ENCODE data around the gene SALL4. TPM values are rescaled to one million over a fixed set of nuclear protein-coding genes. Genes with fewer than 3 reads are reported as not detected.
"Not testable (repeated sequence)": the region's sequence is repeated elsewhere in the genome, so short reads cannot be mapped to it uniquely, and the experiment has no call there.

The SALL4 gene
- total RNA-seq, 1 experiment from 2014 or later = 0.49 TPM

DNA sequence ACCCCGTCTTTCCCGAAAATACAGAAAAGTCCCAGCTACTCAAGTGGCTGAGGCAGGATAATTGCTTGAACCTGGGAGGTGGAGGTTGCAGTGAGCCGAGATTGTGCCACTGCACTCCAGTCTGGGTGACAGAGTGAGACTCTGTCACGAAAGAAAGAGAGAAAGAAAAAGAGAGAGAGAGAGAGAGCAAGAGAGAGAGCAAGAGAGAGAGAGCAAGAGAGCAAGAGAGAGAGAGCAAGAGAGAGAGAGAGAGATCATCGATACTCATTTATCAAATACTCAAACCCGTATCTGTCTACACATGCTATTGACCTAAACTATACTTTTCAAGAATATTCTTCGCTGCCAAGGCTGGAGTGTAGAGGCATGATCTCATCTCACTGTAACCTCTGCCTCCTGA lies 28.2 kb upstream of the SALL4 start:
- ChIA-PET CTCF (interaction anchor here (0.7 to 1.4 kb wide), 2 partner anchors 20 to 31 kb away, joined by 3 to 7 read pairs; no protein-coding TSS in a partner anchor), POLR2A (no interaction called here)
- intact Hi-C loops (cut with micrococcal nuclease) = no loop called here
- DNase-seq (ENCODE audit: unreplicated experiment) = no peak
- Mint-ChIP-seq H3K9me3 (ENCODE audit: unreplicated experiment) (no peaks in the 10 kb centered on the region), H3K4me3 (ENCODE audit: unreplicated experiment) (no peak overlapping the region), H3K27me3 (ENCODE audit: insufficient read depth, unreplicated experiment) (no peaks in the 10 kb centered on the region), H3K4me1 (ENCODE audit: insufficient read depth, unreplicated experiment) (no peaks in the 10 kb centered on the region), H3K27ac (ENCODE audit: low read depth, unreplicated experiment) (no peak overlapping the region), H3K36me3 (ENCODE audit: insufficient read depth, unreplicated experiment) (no peaks in the 10 kb centered on the region)
- TF ChIP-seq, protein P1, sequence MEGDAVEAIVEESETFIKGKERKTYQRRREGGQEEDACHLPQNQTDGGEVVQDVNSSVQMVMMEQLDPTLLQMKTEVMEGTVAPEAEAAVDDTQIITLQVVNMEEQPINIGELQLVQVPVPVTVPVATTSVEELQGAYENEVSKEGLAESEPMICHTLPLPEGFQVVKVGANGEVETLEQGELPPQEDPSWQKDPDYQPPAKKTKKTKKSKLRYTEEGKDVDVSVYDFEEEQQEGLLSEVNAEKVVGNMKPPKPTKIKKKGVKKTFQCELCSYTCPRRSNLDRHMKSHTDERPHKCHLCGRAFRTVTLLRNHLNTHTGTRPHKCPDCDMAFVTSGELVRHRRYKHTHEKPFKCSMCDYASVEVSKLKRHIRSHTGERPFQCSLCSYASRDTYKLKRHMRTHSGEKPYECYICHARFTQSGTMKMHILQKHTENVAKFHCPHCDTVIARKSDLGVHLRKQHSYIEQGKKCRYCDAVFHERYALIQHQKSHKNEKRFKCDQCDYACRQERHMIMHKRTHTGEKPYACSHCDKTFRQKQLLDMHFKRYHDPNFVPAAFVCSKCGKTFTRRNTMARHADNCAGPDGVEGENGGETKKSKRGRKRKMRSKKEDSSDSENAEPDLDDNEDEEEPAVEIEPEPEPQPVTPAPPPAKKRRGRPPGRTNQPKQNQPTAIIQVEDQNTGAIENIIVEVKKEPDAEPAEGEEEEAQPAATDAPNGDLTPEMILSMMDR (IDR thresholded peaks at IDR 0.05; ENCODE audit: unreplicated experiment) = no peak
- BruUV-seq (replicated peaks) = no TSS peak

DNA sequence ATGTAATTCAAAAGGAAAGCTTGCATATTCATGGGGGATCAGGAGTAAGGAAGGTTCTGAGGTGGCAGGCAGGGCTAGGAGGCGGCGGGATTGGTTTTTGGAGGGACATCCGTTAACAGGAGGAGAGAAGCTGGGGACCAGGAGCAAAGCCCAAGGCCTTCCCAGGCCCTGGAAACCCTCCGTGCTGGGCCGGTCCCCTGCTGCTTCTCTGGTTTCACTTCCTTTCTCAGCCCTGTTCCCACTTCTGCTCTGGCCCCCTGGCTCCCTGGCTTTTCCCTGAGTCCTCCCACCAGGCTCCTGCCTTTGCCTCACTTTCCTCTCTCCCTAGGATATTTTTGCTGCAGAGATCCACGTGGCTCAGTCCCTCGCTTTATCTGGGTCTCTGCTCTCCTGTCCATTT lies 26.4 kb upstream of the SALL4 start:
- H3K9me3 Mint-ChIP-seq (ENCODE audit: unreplicated experiment) = no peaks in the 10 kb centered on the region
- CTCF ChIA-PET = no interaction called here
- no peaks in the 10 kb centered on the region for H3K4me1 Mint-ChIP-seq (ENCODE audit: insufficient read depth, unreplicated experiment)
- no peak for DNase-seq (ENCODE audit: unreplicated experiment)
- H3K27me3 Mint-ChIP-seq (ENCODE audit: insufficient read depth, unreplicated experiment) = no peaks in the 10 kb centered on the region
- H3K27ac Mint-ChIP-seq (ENCODE audit: low read depth, unreplicated experiment) = no peak overlapping the region
- H3K4me3 Mint-ChIP-seq (ENCODE audit: unreplicated experiment) = no peak overlapping the region
- POLR2A ChIA-PET = interaction anchor here (0.7 kb wide), 1 partner anchor 20 kb away, joined by 3 read pairs; no protein-coding TSS in a partner anchor
- H3K36me3 Mint-ChIP-seq (ENCODE audit: insufficient read depth, unreplicated experiment) = no peaks in the 10 kb centered on the region
- TF ChIP-seq, protein P1 (IDR thresholded peaks at IDR 0.05; ENCODE audit: unreplicated experiment) = no peak
- intact Hi-C loops (cut with micrococcal nuclease) = no loop called here
- no TSS peak for BruUV-seq (replicated peaks)

DNA sequence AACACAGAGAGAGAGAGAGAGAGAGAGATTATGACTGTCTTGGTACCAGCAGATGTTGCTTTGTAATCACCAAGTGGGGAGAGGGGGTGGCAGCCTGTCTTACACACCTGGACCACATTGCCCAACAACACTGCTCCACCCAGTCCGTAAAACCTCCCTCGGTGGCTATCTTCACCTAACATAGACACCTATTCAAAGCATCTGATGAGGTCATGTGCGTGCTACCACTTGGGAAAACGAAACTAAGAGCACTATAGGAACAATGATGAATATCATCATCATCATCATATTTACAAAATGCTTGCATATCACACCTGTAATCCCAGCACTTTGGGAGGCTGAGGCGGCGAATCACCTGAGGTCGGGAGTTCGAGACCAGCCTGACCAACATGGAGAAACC lies 24.1 kb upstream of the SALL4 start:
- H3K27me3 Mint-ChIP-seq (ENCODE audit: insufficient read depth, unreplicated experiment) = no peaks in the 10 kb centered on the region
- no TSS peak for BruUV-seq (replicated peaks)
- H3K4me1 Mint-ChIP-seq (ENCODE audit: insufficient read depth, unreplicated experiment) = no peaks in the 10 kb centered on the region
- H3K9me3 Mint-ChIP-seq (ENCODE audit: unreplicated experiment) = no peaks in the 10 kb centered on the region
- intact Hi-C loops (cut with micrococcal nuclease) = no loop called here
- TF ChIP-seq, protein P1 (IDR thresholded peaks at IDR 0.05; ENCODE audit: unreplicated experiment) = no peak
- CTCF ChIA-PET = no interaction called here
- DNase-seq (ENCODE audit: unreplicated experiment) = no peak
- POLR2A ChIA-PET = no interaction called here
- no peak overlapping the region for H3K4me3 Mint-ChIP-seq (ENCODE audit: unreplicated experiment)
- H3K36me3 Mint-ChIP-seq (ENCODE audit: insufficient read depth, unreplicated experiment) = no peaks in the 10 kb centered on the region
- H3K27ac Mint-ChIP-seq (ENCODE audit: low read depth, unreplicated experiment) = no peak overlapping the region

DNA sequence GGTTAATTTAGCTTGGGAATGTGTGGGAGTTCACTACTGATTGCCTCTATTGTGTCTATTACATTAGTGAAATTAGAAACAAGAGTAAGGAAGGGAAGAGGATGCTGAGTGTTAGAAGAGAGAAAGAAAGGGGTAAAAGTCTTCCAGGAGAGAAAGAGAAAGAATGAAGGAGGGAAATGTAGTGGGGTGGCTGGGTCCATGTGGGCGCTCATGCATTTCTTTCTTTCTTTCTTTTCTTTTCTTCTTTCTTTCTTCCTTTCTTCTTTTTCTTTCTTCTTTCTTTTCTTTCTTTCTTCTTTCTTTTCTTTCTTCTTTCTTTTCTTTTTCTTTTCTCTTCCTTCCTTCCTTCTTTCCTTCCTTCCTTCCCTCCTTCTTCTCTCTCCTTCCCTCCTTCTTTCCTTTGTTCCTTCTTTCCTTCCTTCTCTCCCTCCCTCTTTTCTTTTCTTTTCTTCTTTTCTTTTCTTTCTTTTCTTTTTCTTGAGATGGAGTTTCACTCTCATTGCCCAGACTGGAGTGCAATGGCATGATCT lies 16.2 kb upstream of the SALL4 start:
- no peak overlapping the region for H3K4me3 Mint-ChIP-seq (ENCODE audit: unreplicated experiment)
- BruUV-seq (replicated peaks) = no TSS peak
- CTCF ChIA-PET = interaction anchor here (0.5 to 2.0 kb wide), 3 partner anchors 19 to 969 kb away, joined by 3 to 6 read pairs (median 3); no protein-coding TSS in a partner anchor
- H3K9me3 Mint-ChIP-seq (ENCODE audit: unreplicated experiment) = no peaks in the 10 kb centered on the region
- intact Hi-C loops (cut with micrococcal nuclease) = no loop called here
- POLR2A ChIA-PET = interaction anchor here (0.6 kb wide), 1 partner anchor 21 kb away, joined by 3 read pairs; no protein-coding TSS in a partner anchor
- no peak overlapping the region for H3K27ac Mint-ChIP-seq (ENCODE audit: low read depth, unreplicated experiment)
- H3K4me1 Mint-ChIP-seq (ENCODE audit: insufficient read depth, unreplicated experiment) = peaks cover 4% of the 10 kb centered on the region
- no peak for DNase-seq (ENCODE audit: unreplicated experiment)
- TF ChIP-seq, protein P1 (IDR thresholded peaks at IDR 0.05; ENCODE audit: unreplicated experiment) = no peak
- H3K36me3 Mint-ChIP-seq (ENCODE audit: insufficient read depth, unreplicated experiment) = peaks cover 6% of the 10 kb centered on the region
- peaks cover 11% of the 10 kb centered on the region for H3K27me3 Mint-ChIP-seq (ENCODE audit: insufficient read depth, unreplicated experiment)

DNA sequence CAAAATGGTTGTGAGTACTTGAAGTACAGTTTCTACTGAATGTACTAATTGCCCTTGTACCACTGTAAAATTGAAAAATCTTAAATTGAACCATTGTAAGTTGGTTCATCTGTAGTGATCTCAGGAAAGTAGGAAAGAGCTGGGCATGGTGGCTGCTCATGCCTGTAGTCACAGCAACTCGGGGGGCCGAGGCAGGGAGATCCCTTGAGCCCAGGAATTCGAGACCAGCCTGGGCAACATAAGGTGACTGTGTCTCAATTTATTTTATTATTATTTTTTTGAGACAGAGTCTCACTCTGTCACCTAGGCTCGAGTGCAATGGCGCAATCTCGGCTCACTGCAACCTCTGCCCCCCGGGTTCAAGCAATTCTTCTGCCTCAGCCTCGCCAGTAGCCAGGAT lies 14.5 kb upstream of the SALL4 start:
- POLR2A ChIA-PET; H3K9me3 Mint-ChIP-seq (ENCODE audit: unreplicated experiment); BruUV-seq (replicated peaks); DNase-seq (ENCODE audit: unreplicated experiment); H3K4me1 Mint-ChIP-seq (ENCODE audit: insufficient read depth, unreplicated experiment); H3K36me3 Mint-ChIP-seq (ENCODE audit: insufficient read depth, unreplicated experiment); H3K4me3 Mint-ChIP-seq (ENCODE audit: unreplicated experiment); H3K27ac Mint-ChIP-seq (ENCODE audit: low read depth, unreplicated experiment); intact Hi-C loops (cut with micrococcal nuclease): not testable (repeated sequence)
- peaks cover 11% of the 10 kb centered on the region for H3K27me3 Mint-ChIP-seq (ENCODE audit: insufficient read depth, unreplicated experiment)
- CTCF ChIA-PET = interaction anchor here (0.6 to 1.7 kb wide), 3 partner anchors 17 to 376 kb away, joined by 3 to 6 read pairs (median 3); no protein-coding TSS in a partner anchor
